SK-N-MC (cell line): ENCODE results near the gene GK.

Source experiments
- EZH2 ChIP-seq: fragments of 200-600 bp; sonication (generic); IDR thresholded peaks from one replicate; pipeline ENCODE4 v1.6.1; 2017; ENCODE audit warnings: antibody characterized with exemption
- FOXP2 ChIP-seq: optimal IDR thresholded peaks from 2 replicates; pipeline ENCODE3; 2011; ENCODE audit warnings: mild to moderate bottlenecking, moderate library complexity; ENCODE audit not compliant: insufficient read depth; ENCODE audit errors: extremely low read length, control extremely low read depth
- POLR2AphosphoS5 ChIP-seq: IDR thresholded peaks from 2 replicates; pipeline ENCODE4 v1.6.1; 2012; ENCODE audit warnings: mild to moderate bottlenecking, low read depth, low read length, borderline replicate concordance

DNA sequence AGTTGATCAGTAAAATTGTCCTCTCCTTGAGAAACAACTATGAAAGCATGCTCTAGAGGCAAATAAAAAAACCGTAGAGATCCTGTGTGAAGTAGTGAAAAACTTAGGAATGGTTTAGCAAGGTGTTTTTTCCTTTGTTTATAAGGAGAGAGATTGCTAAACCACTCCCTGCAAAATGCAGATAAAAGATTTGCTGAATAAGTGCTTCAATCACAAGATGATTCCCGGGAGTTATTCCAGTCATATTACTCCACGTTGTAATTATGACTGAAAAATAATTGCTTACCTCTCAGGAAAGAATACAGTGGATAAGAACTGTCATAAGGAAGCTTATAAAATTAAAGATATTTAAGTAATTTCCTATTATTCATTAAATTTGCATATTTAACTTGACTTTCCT is 2.8 kb downstream of the GK start:
- no peak for TF ChIP-seq POLR2AphosphoS5
- no peak for TF ChIP-seq EZH2
- TF ChIP-seq FOXP2 = no peak
